Neural progenitor cell (in vitro differentiated cells): ENCODE results near the gene DNAJC13. TPM values are rescaled to one million over a fixed set of nuclear protein-coding genes. Genes with fewer than 3 reads are reported as not detected.

ENCODE experiments used
- DNase-seq: peaks from one replicate; pipeline ENCODE4 v3.0.0-alpha.2; 2016; ENCODE audit warnings: low spot score
- H2AFZ ChIP-seq: fragments of 200-600 bp; sonication (generic); replicated peaks from 2 replicates; pipeline ENCODE4 v1.6.1; 2016; ENCODE audit warnings: antibody characterized with exemption
- H3F3A ChIP-seq: fragments of 200-600 bp; sonication (generic); 2 replicates; pipeline ENCODE4 v1.6.1; 2016; ENCODE audit warnings: antibody characterized with exemption, low read depth
- H3K27ac ChIP-seq: fragments of 200-600 bp; sonication (generic); 2 replicates; pipeline ENCODE4 v1.5.1; 2016; ENCODE audit warnings: mild to moderate bottlenecking
- H3K27me3 ChIP-seq: fragments of 200-600 bp; sonication (generic); 2 replicates; pipeline ENCODE4 v1.6.1; 2016; ENCODE audit warnings: mild to moderate bottlenecking, moderate library complexity
- H3K36me3 ChIP-seq: fragments of 200-600 bp; sonication (generic); 2 replicates; pipeline ENCODE4 v1.5.1; 2016
- H3K4me1 ChIP-seq: fragments of 200-600 bp; sonication (generic); 2 replicates; pipeline ENCODE4 v1.6.1; 2016; ENCODE audit warnings: mixed run types
- H3K4me2 ChIP-seq: fragments of 200-600 bp; sonication (generic); 2 replicates; pipeline ENCODE4 v1.6.1; 2016
- H3K4me3 ChIP-seq: fragments of 200-600 bp; sonication (generic); 2 replicates; pipeline ENCODE4 v1.5.1; 2016
- H3K79me2 ChIP-seq: fragments of 200-600 bp; sonication (generic); 2 replicates; pipeline ENCODE4 v1.6.1; 2016; ENCODE audit warnings: low read depth
- H3K9ac ChIP-seq: fragments of 200-600 bp; sonication (generic); 2 replicates; pipeline ENCODE4 v1.6.1; 2016
- H3K9me3 ChIP-seq: fragments of 200-600 bp; sonication (generic); 2 replicates; pipeline ENCODE4 v1.5.1; 2016; ENCODE audit warnings: low read depth
- H4K20me1 ChIP-seq: fragments of 200-600 bp; sonication (generic); 2 replicates; pipeline ENCODE4 v1.6.1; 2016; ENCODE audit warnings: low read depth
- H3K27ac Mint-ChIP-seq: 3 replicates; pipeline ENCODE4 v1.8.0; 2021; ENCODE audit warnings: mixed read lengths
- H3K27me3 Mint-ChIP-seq: 2 replicates; pipeline ENCODE4 v1.8.0; 2022; ENCODE audit warnings: low read depth, mild to moderate bottlenecking, inconsistent platforms, moderate library complexity, mixed read lengths; ENCODE audit not compliant: insufficient read depth
- H3K36me3 Mint-ChIP-seq: 3 replicates; pipeline ENCODE4 v1.8.0; 2021; ENCODE audit warnings: mixed read lengths
- H3K4me1 Mint-ChIP-seq: 3 replicates; pipeline ENCODE4 v1.8.0; 2021; ENCODE audit warnings: mixed read lengths
- H3K4me3 Mint-ChIP-seq: 3 replicates; pipeline ENCODE4 v1.8.0; 2021; ENCODE audit warnings: mild to moderate bottlenecking, moderate library complexity, mixed read lengths
- H3K9me3 Mint-ChIP-seq: 3 replicates; pipeline ENCODE4 v1.8.0; 2020; ENCODE audit warnings: mixed read lengths
- CTCF ChIP-seq: fragments of 200-600 bp; sonication (generic); IDR thresholded peaks from 2 replicates; pipeline ENCODE4 v1.5.1; 2017; ENCODE audit warnings: antibody characterized with exemption, mild to moderate bottlenecking
- EZH2 ChIP-seq: fragments of 200-600 bp; sonication (generic); IDR thresholded peaks from 2 replicates; pipeline ENCODE4 v1.6.1; 2017; ENCODE audit warnings: antibody characterized with exemption, mild to moderate bottlenecking, moderate library complexity
- EZH2phosphoT487 ChIP-seq: fragments of 200-600 bp; sonication (generic); IDR thresholded peaks from 2 replicates; pipeline ENCODE4 v1.6.1; 2017; ENCODE audit warnings: antibody characterized with exemption
- total RNA-seq: library from RNA; depleted of rRNA; stranded (reverse); fragments of >200 nt; gene quantifications from 2 replicates; pipeline ENCODE4 v1.2.3, GENCODE V29; 2015; ENCODE audit warnings: low replicate concordance

The DNAJC13 gene
- total RNA-seq, 1 donor from 2014 or later, result 36.3 TPM

GRCh38 chr3:132381348-132381944, 35.9 kb upstream of the DNAJC13 start:
- H2AFZ ChIP-seq, result peak overlapping the region; percentile 60
- peak overlapping the region; percentile 64 for H3K4me2 ChIP-seq
- H3K4me3 ChIP-seq, result peak overlapping the region; percentile 15
- no peaks in the 10 kb centered on the region for H3K36me3 ChIP-seq
- H3F3A ChIP-seq, result peaks cover 14% of the 10 kb centered on the region
- no peaks in the 10 kb centered on the region for H3K36me3 Mint-ChIP-seq
- peaks cover 10% of the 10 kb centered on the region for H3K9me3 Mint-ChIP-seq
- no peak overlapping the region for H3K9ac ChIP-seq
- peaks cover 8% of the 10 kb centered on the region for H3K27me3 Mint-ChIP-seq
- H3K4me3 Mint-ChIP-seq, result peak overlapping the region; percentile 70
- peaks cover 21% of the 10 kb centered on the region for H3K4me1 Mint-ChIP-seq
- no peaks in the 10 kb centered on the region for H4K20me1 ChIP-seq
- H3K27ac Mint-ChIP-seq, result no peak overlapping the region
- H3K4me1 ChIP-seq, result peaks cover 25% of the 10 kb centered on the region
- peak overlapping the region; percentile 34 for H3K27ac ChIP-seq
- TF ChIP-seq EZH2phosphoT487 (no peak), CTCF (no peak), EZH2 (no peak)
- no peaks in the 10 kb centered on the region for H3K9me3 ChIP-seq
- no peaks in the 10 kb centered on the region for H3K27me3 ChIP-seq
- peak; percentile 44 for DNase-seq
- H3K79me2 ChIP-seq, result peaks cover 4% of the 10 kb centered on the region

GRCh38 chr3:132382267-132382666, 35.0 kb upstream of the DNAJC13 start:
- Histone ChIP-seq H3K4me3 (peak overlapping the region; percentile 15), H3K4me1 (peaks cover 21% of the 10 kb centered on the region), H3K79me2 (peaks cover 4% of the 10 kb centered on the region), H4K20me1 (no peaks in the 10 kb centered on the region), H2AFZ (no peak overlapping the region), H3K9ac (no peak overlapping the region), H3K4me2 (peak overlapping the region; percentile 64), H3K27me3 (no peaks in the 10 kb centered on the region), H3K27ac (peak overlapping the region; percentile 34), H3K9me3 (no peaks in the 10 kb centered on the region), H3K36me3 (no peaks in the 10 kb centered on the region), H3F3A (peaks cover 14% of the 10 kb centered on the region)
- no peak for DNase-seq
- peaks cover 8% of the 10 kb centered on the region for H3K27me3 Mint-ChIP-seq
- peaks cover 14% of the 10 kb centered on the region for H3K4me1 Mint-ChIP-seq
- no peaks in the 10 kb centered on the region for H3K36me3 Mint-ChIP-seq
- no peak overlapping the region for H3K27ac Mint-ChIP-seq
- peaks cover 5% of the 10 kb centered on the region for H3K9me3 Mint-ChIP-seq
- no peak overlapping the region for H3K4me3 Mint-ChIP-seq
- TF ChIP-seq CTCF (no peak), EZH2phosphoT487 (no peak), EZH2 (no peak)

- H3K79me2 ChIP-seq, result peaks cover under 1% of the 10 kb centered on the region
- H3K27ac ChIP-seq, result no peak overlapping the region
- Mint-ChIP-seq H3K4me3 (no peak overlapping the region), H3K9me3 (peaks cover 3% of the 10 kb centered on the region), H3K27ac (no peak overlapping the region), H3K27me3 (peaks cover 8% of the 10 kb centered on the region), H3K4me1 (peaks cover 11% of the 10 kb centered on the region), H3K36me3 (no peaks in the 10 kb centered on the region)
- H3K4me3 ChIP-seq, result no peak overlapping the region
- H3K9ac ChIP-seq, result no peak overlapping the region
- no peaks in the 10 kb centered on the region for H3K9me3 ChIP-seq
- no peaks in the 10 kb centered on the region for H4K20me1 ChIP-seq
- H3F3A ChIP-seq, result peaks cover 14% of the 10 kb centered on the region
- TF ChIP-seq EZH2 (no peak), CTCF (no peak), EZH2phosphoT487 (no peak)
- H3K4me1 ChIP-seq, result peaks cover 21% of the 10 kb centered on the region
- no peaks in the 10 kb centered on the region for H3K36me3 ChIP-seq
- H3K4me2 ChIP-seq, result peak overlapping the region; percentile 64
- no peak overlapping the region for H2AFZ ChIP-seq
- H3K27me3 ChIP-seq, result no peaks in the 10 kb centered on the region
- no peak for DNase-seq
Measured at GRCh38 chr3:132382688-132383194, 34.6 kb upstream of the DNAJC13 start.
